Stimulated activated CD4-positive, alpha-beta T cell treated with anti-CD3 and anti-CD28 coated beads, Interleukin-2, amount 100 ng/mL, for 48 hours (primary cell): Measurements from ENCODE around the gene FAM89B.

ENCODE experiments used
- DNase-seq, 2 donors: peaks; one replicate each; pipeline ENCODE4 v3.0.0-alpha.2; 2020

The FAM89B gene

GRCh38 chr11:65539744-65540289, 32.5 kb upstream of the FAM89B start:
- no peak for DNase-seq

- peak; percentile 84 to 93 for DNase-seq
Measured at GRCh38 chr11:65540290-65541092, 31.8 kb upstream of the FAM89B start.

- DNase-seq, result no peak
Measured at GRCh38 chr11:65541093-65541982, 31.0 kb upstream of the FAM89B start.

DNA sequence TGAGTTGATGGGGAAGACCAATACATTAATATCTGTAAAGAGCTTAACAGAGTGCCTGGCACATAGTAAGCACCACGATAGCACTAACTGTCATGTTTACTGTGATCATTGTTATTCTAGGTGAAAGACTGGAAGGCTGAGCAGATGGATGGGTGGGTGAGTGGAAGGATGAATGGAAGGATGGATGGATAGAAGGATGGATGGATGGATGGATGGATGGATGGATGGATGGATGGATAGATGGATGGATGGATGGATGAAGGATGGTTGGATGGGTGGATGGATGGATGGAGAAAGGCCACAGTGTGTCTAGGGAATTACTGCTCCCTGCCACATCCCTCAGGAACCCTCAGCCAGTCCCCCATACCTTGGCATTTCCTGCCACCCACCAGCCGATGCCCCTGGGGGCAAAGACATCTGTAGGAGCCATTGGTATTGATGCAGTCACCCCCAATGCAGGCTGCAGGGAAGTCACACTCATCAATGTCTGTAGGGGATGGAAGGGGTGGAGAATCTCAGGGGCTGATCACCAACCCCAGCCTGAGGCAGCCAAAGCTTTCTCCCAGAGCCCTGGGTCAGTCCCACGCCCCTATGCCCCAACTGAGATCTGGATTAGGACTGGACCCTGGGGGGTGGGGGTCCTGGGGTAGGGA, 29.5 kb upstream of the FAM89B start:
- DNase-seq, result no peak

- DNase-seq, result no peak
Measured at GRCh38 chr11:65545853-65546216, 26.5 kb upstream of the FAM89B start.

GRCh38 chr11:65546217-65546958, 25.9 kb upstream of the FAM89B start:
- peak; percentile 99 to 100 for DNase-seq

DNA sequence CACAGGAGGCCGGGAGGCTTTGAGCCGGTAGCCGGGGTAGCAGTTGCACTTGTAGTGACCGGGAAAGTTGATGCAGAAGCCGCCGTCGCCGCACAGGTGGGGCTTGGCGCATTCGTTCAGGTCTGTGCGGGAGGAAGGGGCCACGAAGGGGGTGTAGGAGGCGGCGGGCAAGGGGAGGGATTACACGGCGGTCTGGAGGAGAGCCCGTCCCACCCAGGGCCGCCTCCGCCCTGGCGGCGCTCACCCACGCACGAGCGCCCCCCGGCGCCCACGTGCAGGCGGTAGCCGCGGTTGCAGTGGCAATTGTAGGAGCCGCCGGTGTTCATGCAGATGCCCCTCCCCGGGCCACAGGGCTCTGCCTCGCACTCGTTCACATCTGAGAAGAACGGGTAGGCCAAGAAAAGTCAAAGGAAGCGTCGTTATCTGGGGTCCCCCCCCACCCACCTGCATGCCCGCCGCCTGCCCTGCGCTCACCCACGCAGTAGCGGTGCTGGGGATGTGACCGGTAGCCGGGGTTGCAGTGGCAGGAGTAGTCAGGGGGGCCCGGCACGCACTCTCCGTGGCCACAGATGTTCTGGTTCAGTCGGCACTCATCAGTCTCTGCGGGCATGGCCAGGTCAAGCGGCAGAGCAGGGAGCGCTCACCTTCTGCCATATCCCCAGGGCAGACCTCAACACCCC, 24.8 kb upstream of the FAM89B start:
- no peak for DNase-seq

GRCh38 chr11:65548395-65548794, 23.9 kb upstream of the FAM89B start:
- no peak for DNase-seq

GRCh38 chr11:65549096-65549495, 23.2 kb upstream of the FAM89B start:
- DNase-seq, result no peak

GRCh38 chr11:65551572-65552387, 20.6 kb upstream of the FAM89B start:
- DNase-seq, result peak; percentile 46 to 61

- DNase-seq, result no peak
Measured at GRCh38 chr11:65552388-65552951, 19.9 kb upstream of the FAM89B start.

DNA sequence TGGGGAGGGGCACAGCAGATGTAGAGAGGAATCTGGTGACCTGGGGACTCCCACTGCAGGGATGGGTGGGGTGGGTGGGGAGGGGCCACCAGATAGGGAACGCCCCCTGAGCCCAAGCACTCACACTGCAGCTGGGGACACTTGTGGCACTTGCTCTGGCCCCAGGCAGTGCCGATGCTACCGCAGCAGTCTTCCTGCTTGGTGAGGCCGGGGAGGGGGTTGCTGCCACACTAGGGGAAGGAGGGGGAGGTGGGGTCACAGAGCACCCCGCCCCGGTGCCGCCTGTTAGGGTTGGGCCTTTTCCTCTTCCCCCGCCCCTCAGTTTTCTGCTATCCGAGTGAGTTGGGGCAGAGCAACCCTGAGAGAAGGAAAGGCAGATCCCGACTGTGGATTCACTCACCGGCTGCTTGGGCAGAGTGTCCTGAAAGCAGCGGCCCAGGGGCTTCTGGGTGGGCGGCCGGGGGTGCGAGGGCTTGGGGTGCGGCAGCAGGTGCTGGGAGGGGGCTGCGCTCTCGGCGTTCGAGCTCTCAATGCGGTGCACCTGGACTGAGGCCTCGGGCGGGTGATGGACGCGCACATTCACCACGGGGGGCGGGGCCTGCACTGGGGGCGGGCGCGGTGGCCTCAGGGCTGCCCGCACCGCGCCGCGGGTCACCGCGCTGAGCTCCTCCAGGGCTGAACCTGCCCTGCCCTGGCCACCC, 18.9 kb upstream of the FAM89B start:
- peak in 1 of 2 donors; percentile 56 for DNase-seq

GRCh38 chr11:65554057-65554818, 18.1 kb upstream of the FAM89B start:
- no peak for DNase-seq

DNA sequence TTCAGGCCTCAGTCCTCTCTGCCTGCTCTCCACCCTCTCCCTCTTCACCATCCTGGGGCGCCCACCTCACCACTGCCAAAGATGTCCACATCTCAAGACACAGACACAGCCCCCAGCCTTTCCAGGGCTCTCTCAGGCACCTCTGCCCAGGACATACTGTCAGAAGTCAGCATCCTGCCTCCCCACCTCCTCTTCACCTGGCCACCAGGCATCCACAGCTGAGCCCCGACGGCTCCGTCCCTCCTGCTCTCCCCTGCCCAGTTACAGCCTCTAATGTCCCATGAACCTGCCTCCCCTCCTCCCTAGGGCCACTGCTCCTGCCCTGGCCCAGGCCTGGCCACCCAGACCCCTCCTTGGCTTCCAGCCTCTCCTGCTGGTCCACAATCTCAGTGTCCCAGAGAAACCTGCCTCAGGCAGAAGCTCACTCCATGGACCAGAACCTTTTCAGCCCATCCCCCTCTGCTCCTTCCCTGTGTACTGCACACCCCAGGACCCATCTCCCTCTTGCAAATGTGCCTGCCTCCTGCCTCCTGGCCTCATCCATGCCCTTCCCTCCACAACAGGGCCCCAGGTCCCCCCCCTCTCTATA, 17.4 kb upstream of the FAM89B start:
- DNase-seq, result no peak

- no peak for DNase-seq
Measured at GRCh38 chr11:65555693-65556231, 16.6 kb upstream of the FAM89B start.

DNA sequence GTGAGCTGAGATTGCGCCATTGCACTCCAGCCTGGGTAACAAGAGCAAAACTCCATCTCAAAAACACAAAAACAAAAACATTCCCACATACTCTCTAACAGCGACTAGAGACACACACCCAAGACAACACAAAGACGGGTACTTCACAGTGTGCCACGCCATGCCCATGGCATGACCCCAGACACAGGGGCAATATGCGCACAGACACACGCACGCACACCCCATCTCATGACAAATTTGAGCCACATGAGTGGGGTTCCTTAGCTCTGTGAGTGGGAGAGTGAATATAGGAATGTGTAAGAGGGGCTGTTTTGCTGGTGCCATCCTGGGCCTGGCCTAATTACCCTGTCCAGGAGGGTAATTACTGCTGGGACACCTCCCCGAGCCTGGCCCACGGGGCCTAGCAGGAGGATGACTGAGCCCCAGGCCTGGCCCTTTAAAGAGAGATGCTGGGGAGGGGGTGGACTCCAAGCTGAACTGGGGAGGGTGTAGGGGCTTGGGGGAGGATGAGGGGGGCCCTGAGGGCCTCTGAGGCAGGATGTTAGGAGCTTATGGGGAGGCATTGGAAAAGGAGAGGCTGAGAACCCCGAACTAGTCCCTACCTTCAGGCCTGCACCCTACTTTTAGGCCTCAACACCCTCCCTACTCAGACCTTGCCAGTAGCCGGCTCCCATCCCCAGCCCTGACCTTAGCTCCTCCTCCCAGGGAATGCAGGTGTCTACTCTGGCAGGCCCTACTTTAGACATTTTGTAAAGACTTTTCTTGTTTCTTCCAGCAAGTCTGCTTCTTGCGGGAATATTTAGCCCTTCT, 15.7 kb upstream of the FAM89B start:
- DNase-seq, result no peak

DNA sequence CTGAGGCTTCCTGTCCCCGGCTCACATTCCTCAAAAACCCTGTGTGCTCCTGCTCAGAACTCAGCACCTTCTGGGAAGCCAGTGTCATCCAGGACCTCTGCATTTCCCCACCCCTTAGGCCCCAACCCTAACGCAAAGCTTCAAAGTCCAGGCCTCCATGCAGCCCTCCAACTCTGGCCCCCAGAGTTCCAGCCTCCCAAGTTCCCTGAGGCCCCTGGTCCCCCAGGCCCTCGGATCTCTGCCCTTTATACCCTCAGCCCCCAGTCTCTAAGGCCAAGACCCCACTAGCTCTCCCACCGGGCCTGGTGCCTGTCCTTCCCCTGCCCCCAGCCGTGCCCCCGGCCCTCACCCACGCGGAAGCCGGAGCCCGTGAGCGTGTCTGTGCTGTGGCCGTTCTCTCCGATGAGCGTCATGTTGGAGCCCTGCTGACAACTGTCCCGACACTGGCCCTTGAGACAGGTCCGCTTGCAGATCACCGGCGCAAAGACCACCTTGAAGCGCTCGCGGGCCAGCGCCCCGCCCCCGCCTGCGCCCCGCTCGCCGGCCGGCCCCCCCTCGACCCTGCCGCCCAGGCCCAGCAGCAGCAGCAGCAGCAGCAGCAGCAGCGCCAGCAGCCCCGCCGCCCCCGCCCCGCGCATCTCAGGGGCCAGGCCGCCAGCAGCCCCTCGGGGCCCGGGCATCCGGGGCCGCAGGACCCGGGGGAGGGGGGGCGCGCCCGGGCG, 14.9 kb upstream of the FAM89B start:
- DNase-seq, result no peak
